Gastroesophageal sphincter (tissue), 4 donors: ENCODE measurements around the gene ST6GALNAC1. TPM values are rescaled to one million over a fixed set of nuclear protein-coding genes. Genes with fewer than 3 reads are reported as not detected.

Experiments
- ATAC-seq: fragments of 150-250 bp; one replicate; pipeline ENCODE4 v1.9.1; 2016; ENCODE audit warnings: mild to moderate bottlenecking, moderate library complexity
- H3K27ac ChIP-seq, 4 donors: fragments of 200-600 bp; sonication (generic) in 3 of 4; 1 replicate in 3 of 4; 2 replicates in 1 of 4; pipeline ENCODE4 v1.5.1; 2016 to 2019
- H3K27me3 ChIP-seq: fragments of 200-600 bp; sonication (generic); one replicate; pipeline ENCODE4 v1.5.1; 2019
- H3K36me3 ChIP-seq, 2 donors: fragments of 200-600 bp; sonication (generic); one replicate each; pipeline ENCODE4 v1.5.1; 2019; ENCODE audit warnings: control low read depth in 1 of 2
- H3K4me1 ChIP-seq, 3 donors: fragments of 200-600 bp; sonication (generic); 1 replicate in 2 of 3; 2 replicates in 1 of 3; pipeline ENCODE4 v1.5.1; 2016 to 2019; ENCODE audit warnings: control low read depth in 2 of 3
- H3K4me3 ChIP-seq, 2 donors: fragments of 200-600 bp; sonication (generic); one replicate each; pipeline ENCODE4 v1.5.1; 2019; ENCODE audit warnings: mild to moderate bottlenecking in 1 of 2, moderate library complexity in 1 of 2
- H3K9me3 ChIP-seq, 3 donors: fragments of 200-600 bp; sonication (generic); one replicate each; pipeline ENCODE4 v1.5.1; 2017 to 2019; ENCODE audit warnings: control low read depth in 2 of 3
- EP300 ChIP-seq: sonication (generic); formaldehyde crosslinking; IDR thresholded peaks from one replicate; pipeline ENCODE4 v1.6.1; 2017; ENCODE audit warnings: antibody characterized with exemption, mild to moderate bottlenecking
- POLR2A ChIP-seq, 2 donors: fragments of 450-650 bp; IDR thresholded peaks; one replicate each; pipeline ENCODE4 v1.6.1; 2017; ENCODE audit warnings: antibody characterized with exemption in 2 of 2, mild to moderate bottlenecking in 2 of 2, moderate library complexity in 1 of 2
- POLR2AphosphoS5 ChIP-seq: sonication (generic); formaldehyde crosslinking; IDR thresholded peaks from one replicate; pipeline ENCODE4 v1.6.1; 2017; ENCODE audit warnings: antibody characterized with exemption
- WGBS, 2 donors: methylation state at CpG; one replicate each; pipeline ENCODE4 v1.1.5; 2018; ENCODE audit warnings: low coverage in 1 of 2; 5-methylcytosine and 5-hydroxymethylcytosine counted together
- total RNA-seq, 4 donors: library from RNA; depleted of rRNA; stranded (reverse); fragments of >200 nt; gene quantifications; one replicate each; pipeline ENCODE4 v1.1.0, GENCODE V29; 2016
- TF ChIP-seq, protein P1 (sequence below), 4 experiments: fragments of 200-600 bp in 2 of 4; fragments of 450-650 bp in 2 of 4; sonication (generic) in 1 of 4; IDR thresholded peaks; one replicate each; pipeline ENCODE4 v1.5.1; 2017 to 2019; ENCODE audit warnings: antibody characterized with exemption in 4 of 4, mild to moderate bottlenecking in 2 of 4, moderate library complexity in 2 of 4

The ST6GALNAC1 gene
- total RNA-seq, 4 donors from 2014 or later, result 0.47 to 9.6 (median 3.7) TPM

DNA sequence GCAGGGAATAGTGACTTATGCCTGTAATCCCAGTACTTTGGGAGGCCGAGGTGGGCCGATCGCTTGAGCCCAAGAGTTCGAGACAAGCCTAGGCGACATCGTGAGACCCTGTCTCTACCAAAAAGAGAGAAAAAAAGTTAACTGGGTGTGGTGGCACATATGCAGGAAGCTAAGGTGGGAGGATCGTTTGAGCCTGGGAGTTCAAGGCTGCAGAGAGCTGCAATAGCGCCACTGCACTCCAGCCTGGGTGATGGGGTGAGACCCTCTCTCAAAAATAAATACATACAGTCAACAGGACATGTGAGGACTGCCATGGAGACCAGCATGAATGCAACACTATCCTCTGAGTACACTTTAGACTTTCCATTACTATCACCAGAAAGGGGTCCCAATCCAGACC lies 42.5 kb downstream of the ST6GALNAC1 start:
- no peak overlapping the region for H3K27ac ChIP-seq
- TF ChIP-seq EP300 (no peak), POLR2A (IDR thresholded peaks at IDR 0.05) (no peak), POLR2AphosphoS5 (no peak)
- TF ChIP-seq, protein P1, sequence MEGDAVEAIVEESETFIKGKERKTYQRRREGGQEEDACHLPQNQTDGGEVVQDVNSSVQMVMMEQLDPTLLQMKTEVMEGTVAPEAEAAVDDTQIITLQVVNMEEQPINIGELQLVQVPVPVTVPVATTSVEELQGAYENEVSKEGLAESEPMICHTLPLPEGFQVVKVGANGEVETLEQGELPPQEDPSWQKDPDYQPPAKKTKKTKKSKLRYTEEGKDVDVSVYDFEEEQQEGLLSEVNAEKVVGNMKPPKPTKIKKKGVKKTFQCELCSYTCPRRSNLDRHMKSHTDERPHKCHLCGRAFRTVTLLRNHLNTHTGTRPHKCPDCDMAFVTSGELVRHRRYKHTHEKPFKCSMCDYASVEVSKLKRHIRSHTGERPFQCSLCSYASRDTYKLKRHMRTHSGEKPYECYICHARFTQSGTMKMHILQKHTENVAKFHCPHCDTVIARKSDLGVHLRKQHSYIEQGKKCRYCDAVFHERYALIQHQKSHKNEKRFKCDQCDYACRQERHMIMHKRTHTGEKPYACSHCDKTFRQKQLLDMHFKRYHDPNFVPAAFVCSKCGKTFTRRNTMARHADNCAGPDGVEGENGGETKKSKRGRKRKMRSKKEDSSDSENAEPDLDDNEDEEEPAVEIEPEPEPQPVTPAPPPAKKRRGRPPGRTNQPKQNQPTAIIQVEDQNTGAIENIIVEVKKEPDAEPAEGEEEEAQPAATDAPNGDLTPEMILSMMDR (IDR thresholded peaks at IDR 0.05), result no peak
- no peaks in the 10 kb centered on the region for H3K9me3 ChIP-seq
- H3K4me3 ChIP-seq, result no peak overlapping the region
- peaks cover 0 to 7% (median 0%) of the 10 kb centered on the region in 3 donors for H3K4me1 ChIP-seq
- peaks cover 18% of the 10 kb centered on the region for H3K27me3 ChIP-seq
- ATAC-seq, result no peak
- H3K36me3 ChIP-seq, result no peaks in the 10 kb centered on the region
- 69 to 71% methylated on average over 3 to 8 of the region's 8 CpGs for WGBS, 2 donors

DNA sequence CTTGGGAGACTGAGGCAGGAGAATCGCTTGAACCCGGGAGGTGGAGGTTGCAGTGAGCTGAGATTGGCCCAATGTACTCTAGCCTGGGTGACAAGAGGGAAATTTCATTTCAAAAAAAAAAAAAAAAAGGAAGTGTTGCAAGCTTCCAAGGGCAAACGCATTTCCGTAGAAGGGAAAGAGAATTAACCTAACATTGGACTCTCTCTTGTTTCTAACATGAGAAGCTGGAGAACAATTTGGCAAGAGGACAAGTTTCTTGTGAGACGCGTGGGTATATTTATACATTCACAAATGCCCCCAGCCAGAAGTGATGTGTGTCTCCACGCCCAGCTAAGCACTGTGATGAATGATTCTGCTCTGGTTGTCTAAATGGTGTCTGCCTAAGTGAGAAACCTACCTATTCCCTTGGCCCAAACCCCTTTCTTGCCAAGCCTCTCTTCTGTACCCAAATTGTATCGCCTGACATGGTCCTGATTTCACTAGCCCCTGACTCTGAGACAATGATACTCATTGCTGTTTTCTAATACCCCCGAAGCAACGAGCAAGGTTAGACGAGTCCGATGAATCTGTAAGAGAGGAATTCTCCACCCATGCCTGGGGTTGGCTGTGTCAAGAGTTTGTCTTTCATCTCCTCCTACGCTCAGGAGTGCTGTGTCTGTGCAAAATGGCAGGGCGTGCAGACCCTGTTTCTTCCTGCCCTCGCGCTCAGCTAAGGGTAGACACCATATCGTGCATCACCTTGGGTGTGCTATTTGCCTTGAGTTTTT lies 43.7 kb downstream of the ST6GALNAC1 start:
- H3K27me3 ChIP-seq, result peaks cover 21% of the 10 kb centered on the region
- peak; percentile 39 for ATAC-seq
- H3K9me3 ChIP-seq, result no peaks in the 10 kb centered on the region
- 57 to 69% methylated on average over 12 to 15 of the region's 17 CpGs for whole genome bisulfite sequencing, 2 donors
- TF ChIP-seq, protein P1 (IDR thresholded peaks at IDR 0.05), result no peak
- TF ChIP-seq POLR2AphosphoS5, result no peak
- no peak for TF ChIP-seq POLR2A (IDR thresholded peaks at IDR 0.05)
- no peak for TF ChIP-seq EP300
- H3K36me3 ChIP-seq, result no peaks in the 10 kb centered on the region
- no peak overlapping the region for H3K4me3 ChIP-seq
- peaks cover 0 to 7% (median 0%) of the 10 kb centered on the region in 3 donors for H3K4me1 ChIP-seq
- H3K27ac ChIP-seq, result no peak overlapping the region

DNA sequence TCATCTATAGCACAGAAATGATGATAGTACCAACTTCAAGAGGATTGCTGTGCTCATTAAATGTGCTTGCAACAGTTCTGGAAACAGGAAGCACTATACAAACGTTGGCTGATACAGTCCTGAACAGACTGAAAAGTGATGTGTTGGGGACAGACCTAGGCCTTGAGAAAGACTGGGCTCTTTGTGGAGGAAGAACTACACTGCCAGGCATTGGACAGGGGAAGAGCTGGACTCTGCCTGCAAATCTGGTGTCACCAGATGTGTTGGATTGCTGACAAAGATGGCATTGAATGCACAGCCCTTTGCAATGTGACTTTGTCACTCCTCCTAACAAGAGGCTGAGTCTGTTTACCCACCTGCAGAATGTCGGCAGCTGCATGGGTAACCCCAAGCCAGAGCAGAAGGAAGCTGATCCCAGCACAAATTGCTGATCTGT lies 45.5 kb downstream of the ST6GALNAC1 start:
- Histone ChIP-seq H3K4me1 (peaks cover 0 to 7% (median 0%) of the 10 kb centered on the region in 3 donors), H3K9me3 (no peaks in the 10 kb centered on the region), H3K36me3 (no peaks in the 10 kb centered on the region), H3K4me3 (no peak overlapping the region), H3K27ac (no peak overlapping the region), H3K27me3 (peaks cover 26% of the 10 kb centered on the region)
- TF ChIP-seq POLR2A (IDR thresholded peaks at IDR 0.05) (no peak), POLR2AphosphoS5 (no peak), EP300 (no peak)
- TF ChIP-seq, protein P1 (IDR thresholded peaks at IDR 0.05), result no peak
- 22 to 40% methylated on average over 1 of the region's 2 CpGs for WGBS, 2 donors
- peak; percentile 50 for ATAC-seq

DNA sequence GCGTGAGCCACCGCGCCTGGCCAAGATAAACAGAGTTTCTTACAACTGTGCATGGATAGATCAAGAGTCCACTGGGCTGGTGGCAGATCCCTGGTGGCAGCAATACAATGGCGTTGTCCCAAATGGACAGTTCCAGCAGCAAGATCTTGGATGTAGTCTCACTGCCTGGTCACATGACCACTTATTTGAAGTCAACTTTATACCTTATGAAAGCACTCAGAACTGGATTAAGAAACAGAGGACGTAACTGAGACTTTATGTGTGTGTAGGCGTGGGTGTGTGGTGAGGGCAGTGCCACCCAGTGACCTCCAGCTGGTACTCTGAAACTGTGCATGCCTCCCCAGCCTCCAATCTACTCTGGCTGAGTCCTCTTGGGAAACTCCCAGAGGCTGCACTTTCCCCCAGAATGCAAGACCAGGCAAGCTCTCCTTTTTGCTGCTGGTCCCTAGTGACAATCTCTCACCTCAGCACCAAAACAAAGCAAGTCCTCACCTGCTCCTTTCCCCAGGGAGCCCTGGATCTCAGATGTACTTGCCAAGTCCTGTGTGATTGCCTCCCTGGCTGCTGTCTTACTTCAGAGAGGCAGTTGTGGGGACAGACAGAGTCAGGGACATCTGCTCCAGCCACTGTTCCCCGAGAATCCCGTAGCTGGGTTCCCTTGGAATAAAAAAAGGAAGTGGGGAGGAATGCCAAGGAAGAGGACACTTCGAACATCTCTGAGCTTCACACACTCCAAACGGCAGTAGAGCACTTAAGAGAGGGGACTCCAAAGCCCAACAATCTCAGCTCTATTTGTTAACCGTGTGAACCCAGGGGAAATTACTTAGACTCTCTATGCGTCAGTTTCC lies 46.2 kb downstream of the ST6GALNAC1 start:
- 58 to 74% methylated on average over 4 to 11 of the region's 12 CpGs for WGBS, 2 donors

More for the DNA sequence above, 46.2 kb downstream of the ST6GALNAC1 start:
- Histone ChIP-seq H3K9me3 (no peaks in the 10 kb centered on the region), H3K4me1 (peaks cover 0 to 7% (median 0%) of the 10 kb centered on the region in 3 donors), H3K4me3 (no peak overlapping the region), H3K27ac (no peak overlapping the region), H3K27me3 (peaks cover 29% of the 10 kb centered on the region), H3K36me3 (no peaks in the 10 kb centered on the region)
- TF ChIP-seq POLR2A (IDR thresholded peaks at IDR 0.05), result no peak
- no peak for TF ChIP-seq POLR2AphosphoS5
- TF ChIP-seq, protein P1 (IDR thresholded peaks at IDR 0.05), result no peak
- TF ChIP-seq EP300, result no peak
- ATAC-seq, result no peak
